Stomach (tissue), 19 donors: ENCODE measurements around the gene MNAT1. TPM values are rescaled to one million over a fixed set of nuclear protein-coding genes. Genes with fewer than 3 reads are reported as not detected.

Experiments used
- DNase-seq, 2 donors: peaks; one replicate each; pipeline versions ENCODE4 v3.0.0 to v3.0.0-alpha.2; 2013 to 2019
- H3K27ac ChIP-seq, 5 donors: fragments of 200-600 bp in 4 of 5; sonication (generic) in 4 of 5; one replicate each; pipeline ENCODE4 v1.5.1; 2013 to 2019; ENCODE audit warnings: mild to moderate bottlenecking in 1 of 5, moderate library complexity in 1 of 5
- H3K27me3 ChIP-seq, 3 donors: fragments of 200-600 bp; sonication (generic); one replicate each; pipeline ENCODE4 v1.5.1; 2017 to 2019; ENCODE audit warnings: mixed run types in 1 of 3
- H3K36me3 ChIP-seq, 4 donors: fragments of 200-600 bp; sonication (generic); 1 replicate in 3 of 4; 2 replicates in 1 of 4; pipeline ENCODE4 v1.5.1; 2016 to 2019
- H3K4me1 ChIP-seq, 4 donors: fragments of 200-600 bp; sonication (generic); one replicate each; pipeline ENCODE4 v1.5.1; 2016 to 2019
- H3K4me3 ChIP-seq, 4 donors: fragments of 200-600 bp; sonication (generic) in 3 of 4; one replicate each; pipeline ENCODE4 v1.5.1; 2016 to 2019; ENCODE audit warnings: mild to moderate bottlenecking in 1 of 4
- H3K9me3 ChIP-seq, 4 donors: fragments of 200-600 bp; sonication (generic); one replicate each; pipeline ENCODE4 v1.5.1; 2016 to 2019
- EP300 ChIP-seq: sonication (generic); formaldehyde crosslinking; IDR thresholded peaks from one replicate; pipeline ENCODE4 v1.6.1; 2017; ENCODE audit warnings: antibody characterized with exemption
- POLR2A ChIP-seq, 4 donors: fragments of 450-650 bp; IDR thresholded peaks; one replicate each; pipeline ENCODE4 v1.6.1; 2016; ENCODE audit warnings: antibody characterized with exemption in 4 of 4, control low read depth in 2 of 4, mild to moderate bottlenecking in 1 of 4, moderate library complexity in 1 of 4
- POLR2AphosphoS5 ChIP-seq, 3 donors: sonication (generic); formaldehyde crosslinking; IDR thresholded peaks; one replicate each; pipeline ENCODE4 v1.6.1; 2016; ENCODE audit warnings: antibody characterized with exemption in 3 of 3
- WGBS, 5 donors: extraction: QIAGEN DNeasy Blood & Tissue Kit in 3 of 5; methylation state at CpG; one replicate each; pipeline versions ENCODE4 v1.1.5 to v1.1.7; 2013 to 2018; 5-methylcytosine and 5-hydroxymethylcytosine counted together
- intact Hi-C: fragments of 100-400 bp; cut with DNase I; formaldehyde crosslinking; loops from one replicate; pipeline ENCODE4 v1.15.1; 2023; ENCODE audit warnings: low total_unique reads
- long read RNA-seq, 10 donors: transcript quantifications; one replicate each; lab custom pipeline, GENCODE V29; 2026
- polyA plus RNA-seq, 3 donors: library from polyadenylated mRNA; stranded (reverse); fragments of 200-250 nt; gene quantifications; one replicate each; pipeline ENCODE4 v1.2.3, GENCODE V29; 2013
- total RNA-seq, 5 donors: library from RNA; depleted of rRNA; stranded (reverse); fragments of >200 nt; gene quantifications; one replicate each; pipeline versions ENCODE4 v1.1.0 to v1.2.3, GENCODE V29; 2014 to 2016
- TF ChIP-seq, protein P1 (sequence below), 7 experiments: fragments of 450-650 bp in 4 of 7; fragments of 200-600 bp in 3 of 7; sonication (generic) in 3 of 7; IDR thresholded peaks; one replicate each; pipeline ENCODE4 v1.5.1; 2016 to 2019; ENCODE audit warnings: antibody characterized with exemption in 7 of 7, control low read depth in 2 of 7, mild to moderate bottlenecking in 1 of 7
- donor health status: healthy with polysubstance abuse.
- donor health status: Bipolar disorder and iron deficiency.
- donor health status: healthy.

Gene MNAT1
- total RNA-seq (100 to 1,000 TPM in 1 of 5 donors, 10 to 100 TPM in 4; 10.3 to 150 (median 43.3) TPM), polyA plus RNA-seq (10 to 100 TPM; 13.4 to 20.9 (median 18.9) TPM)
- long read RNA-seq, donor 1, transcript MNAT1-201 (8 exons, 2,635 nt): major isoform, 5 of 9 reads
- long read RNA-seq, donor 1, partial matches to known transcripts: 0 of 9 reads
- long read RNA-seq, donor 1, other reads (novel, unspliced or antisense): 0 of 9 reads
- long read RNA-seq, donor 2, transcript MNAT1-201 (8 exons, 2,635 nt): major isoform, 10 of 11 reads
- long read RNA-seq, donor 2, partial matches to known transcripts: 0 of 11 reads
- long read RNA-seq, donor 2, other reads (novel, unspliced or antisense): 0 of 11 reads
- long read RNA-seq, donor 3, partial matches to known transcripts: 0 of 5 reads
- long read RNA-seq, donor 3, other reads (novel, unspliced or antisense): 0 of 5 reads
- long read RNA-seq, donor 4, partial matches to known transcripts: 0 of 1 reads
- long read RNA-seq, donor 4, other reads (novel, unspliced or antisense): 0 of 1 reads
- long read RNA-seq, donor 5, transcript MNAT1-208 (4 exons, 1,097 nt): major isoform, 8 of 10 reads
- long read RNA-seq, donor 5, partial matches to known transcripts: 0 of 10 reads
- long read RNA-seq, donor 5, other reads (novel, unspliced or antisense): 0 of 10 reads
- long read RNA-seq, donor 6, transcript MNAT1-201 (8 exons, 2,635 nt): major isoform, 12 of 27 reads
- long read RNA-seq, donor 6, transcript MNAT1-208 (4 exons, 1,097 nt): minor isoform, 9 of 27 reads
- long read RNA-seq, donor 6, partial matches to known transcripts: 6 of 27 reads
- long read RNA-seq, donor 6, other reads (novel, unspliced or antisense): 0 of 27 reads
- long read RNA-seq, donor 7, partial matches to known transcripts: 7 of 15 reads
- long read RNA-seq, donor 7, other reads (novel, unspliced or antisense): 0 of 15 reads
- long read RNA-seq, donor 8, transcript MNAT1-201 (8 exons, 2,635 nt): major isoform, 8 of 12 reads
- long read RNA-seq, donor 8, partial matches to known transcripts: 0 of 12 reads
- long read RNA-seq, donor 8, other reads (novel, unspliced or antisense): 0 of 12 reads
- long read RNA-seq, donor 9, transcript MNAT1-201 (8 exons, 2,635 nt): major isoform, 5 of 14 reads
- long read RNA-seq, donor 9, partial matches to known transcripts: 5 of 14 reads
- long read RNA-seq, donor 9, other reads (novel, unspliced or antisense): 0 of 14 reads
- long read RNA-seq, donor 10, partial matches to known transcripts: 0 of 6 reads
- long read RNA-seq, donor 10, other reads (novel, unspliced or antisense): 0 of 6 reads

GRCh38 chr14:60734465-60735242, at the start of gene MNAT1:
Gene MNAT1, plus strand, starts transcription at chr14:60734761. Its CDS starts 102 bp downstream, at chr14:60734863.
- intact Hi-C loops: no loop called here
- no peaks in the 10 kb centered on the region for H3K9me3 ChIP-seq
- H3K4me3 ChIP-seq: peak within 1 kb of the TSS; percentile 62 to 78 (median 74)
- H3K27ac ChIP-seq: peak within 1 kb of the TSS; percentile 71 to 84 (median 82)
- no peaks in the 10 kb centered on the region for H3K36me3 ChIP-seq
- H3K27me3 ChIP-seq: peaks cover 0 to under 1% (median 0%) of the 10 kb centered on the region in 3 donors
- TF ChIP-seq, protein P1, sequence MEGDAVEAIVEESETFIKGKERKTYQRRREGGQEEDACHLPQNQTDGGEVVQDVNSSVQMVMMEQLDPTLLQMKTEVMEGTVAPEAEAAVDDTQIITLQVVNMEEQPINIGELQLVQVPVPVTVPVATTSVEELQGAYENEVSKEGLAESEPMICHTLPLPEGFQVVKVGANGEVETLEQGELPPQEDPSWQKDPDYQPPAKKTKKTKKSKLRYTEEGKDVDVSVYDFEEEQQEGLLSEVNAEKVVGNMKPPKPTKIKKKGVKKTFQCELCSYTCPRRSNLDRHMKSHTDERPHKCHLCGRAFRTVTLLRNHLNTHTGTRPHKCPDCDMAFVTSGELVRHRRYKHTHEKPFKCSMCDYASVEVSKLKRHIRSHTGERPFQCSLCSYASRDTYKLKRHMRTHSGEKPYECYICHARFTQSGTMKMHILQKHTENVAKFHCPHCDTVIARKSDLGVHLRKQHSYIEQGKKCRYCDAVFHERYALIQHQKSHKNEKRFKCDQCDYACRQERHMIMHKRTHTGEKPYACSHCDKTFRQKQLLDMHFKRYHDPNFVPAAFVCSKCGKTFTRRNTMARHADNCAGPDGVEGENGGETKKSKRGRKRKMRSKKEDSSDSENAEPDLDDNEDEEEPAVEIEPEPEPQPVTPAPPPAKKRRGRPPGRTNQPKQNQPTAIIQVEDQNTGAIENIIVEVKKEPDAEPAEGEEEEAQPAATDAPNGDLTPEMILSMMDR (IDR thresholded peaks at IDR 0.05): no peak
- TF ChIP-seq POLR2AphosphoS5 (IDR thresholded peaks at IDR 0.05) (peak; percentile 46 to 64 (median 62)), POLR2A (IDR thresholded peaks at IDR 0.05) (no peak), EP300 (no peak)
- 2 to 4% (median 3%) methylated on average over 28 to 33 of the region's 33 CpGs for WGBS, 5 donors
- peak; percentile 78 to 93 for DNase-seq
- peaks cover 7 to 36% (median 20%) of the 10 kb centered on the region in 4 donors for H3K4me1 ChIP-seq

DNA sequence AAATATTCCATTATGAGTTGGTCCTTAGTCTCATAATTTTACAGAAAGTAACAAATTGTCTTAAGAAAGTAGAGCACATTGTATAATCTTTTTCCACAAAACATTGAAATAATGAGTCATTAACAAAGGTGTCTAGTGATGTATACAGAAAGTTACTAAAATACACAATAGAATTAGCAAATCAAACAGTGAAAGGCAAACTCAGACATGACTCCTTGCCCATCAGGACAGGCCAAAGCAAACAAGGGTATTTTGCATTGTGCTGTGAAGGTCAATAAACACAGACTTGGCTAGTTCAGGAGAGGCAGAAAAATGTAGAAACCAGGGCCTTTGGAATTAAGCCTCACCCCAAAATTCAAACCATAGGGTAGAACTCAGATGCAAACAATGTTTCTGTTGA, 47.7 kb upstream of the MNAT1 start:
- H3K36me3 ChIP-seq: no peaks in the 10 kb centered on the region
- H3K27me3 ChIP-seq: peaks cover 0 to 4% (median 0%) of the 10 kb centered on the region in 3 donors
- H3K9me3 ChIP-seq: peaks cover 0 to 4% (median 0%) of the 10 kb centered on the region in 4 donors
- no peak overlapping the region for H3K27ac ChIP-seq
- no peak for DNase-seq
- TF ChIP-seq POLR2A (IDR thresholded peaks at IDR 0.05) (no peak), POLR2AphosphoS5 (IDR thresholded peaks at IDR 0.05) (no peak), EP300 (no peak)
- TF ChIP-seq, protein P1 (IDR thresholded peaks at IDR 0.05): no peak
- intact Hi-C loops: no loop called here
- no peak overlapping the region for H3K4me3 ChIP-seq
- no peaks in the 10 kb centered on the region for H3K4me1 ChIP-seq

- Histone ChIP-seq H3K9me3 (no peaks in the 10 kb centered on the region), H3K4me3 (no peak overlapping the region), H3K4me1 (no peaks in the 10 kb centered on the region), H3K27ac (no peak overlapping the region), H3K36me3 (no peaks in the 10 kb centered on the region), H3K27me3 (no peaks in the 10 kb centered on the region)
- intact Hi-C loops: no loop called here
- DNase-seq: no peak
- 71 to 86% (median 83%) methylated on average over 3 of the region's 3 CpGs for WGBS, 5 donors
- TF ChIP-seq, protein P1 (IDR thresholded peaks at IDR 0.05): no peak
- TF ChIP-seq POLR2A (IDR thresholded peaks at IDR 0.05) (no peak), POLR2AphosphoS5 (IDR thresholded peaks at IDR 0.05) (no peak), EP300 (no peak)
Observed at GRCh38 chr14:60691383-60692113, 43.0 kb upstream of the MNAT1 start.
